Ovary (tissue), 9 donors: ENCODE measurements around the gene CCDC152. TPM values are rescaled to one million over a fixed set of nuclear protein-coding genes. Genes with fewer than 3 reads are reported as not detected.

ENCODE experiments used
- DNase-seq, 5 donors: peaks; one replicate each; pipeline ENCODE4 v3.0.0-alpha.2; 2019 to 2020
- H3K27ac ChIP-seq, 2 donors: fragments of 200-600 bp; one replicate each; pipeline versions ENCODE4 v1.5.1 to v1.8.0; 2019 to 2022
- H3K27me3 ChIP-seq: fragments of 200-600 bp; one replicate; pipeline ENCODE4 v1.8.0; 2022
- H3K36me3 ChIP-seq: fragments of 200-600 bp; sonication (generic); one replicate; pipeline ENCODE4 v1.5.1; 2019
- H3K4me1 ChIP-seq: one replicate; pipeline ENCODE4 v1.8.1; 2013; ENCODE audit warnings: mild to moderate bottlenecking, moderate library complexity; ENCODE audit not compliant: insufficient read depth
- H3K4me3 ChIP-seq: fragments of 200-600 bp; sonication (generic); one replicate; pipeline ENCODE4 v1.5.1; 2017
- H3K9me3 ChIP-seq, 2 donors: fragments of 200-600 bp in 1 of 2; sonication (generic) in 1 of 2; one replicate each; pipeline versions ENCODE4 v1.5.1 to v1.8.1; 2013 to 2019; ENCODE audit warnings: mild to moderate bottlenecking in 1 of 2, moderate library complexity in 1 of 2
- EP300 ChIP-seq: sonication (generic); formaldehyde crosslinking; IDR thresholded peaks from one replicate; pipeline ENCODE4 v1.6.1; 2017; ENCODE audit warnings: antibody characterized with exemption
- POLR2A ChIP-seq: fragments of 450-650 bp; IDR thresholded peaks from one replicate; pipeline ENCODE4 v1.6.1; 2017; ENCODE audit warnings: antibody characterized with exemption, mild to moderate bottlenecking, moderate library complexity
- whole genome bisulfite sequencing, 3 donors: extraction: QIAGEN DNeasy Blood & Tissue Kit in 1 of 3; methylation state at CpG; one replicate each; pipeline versions ENCODE4 v1.1.5 to v1.1.7; 2013 to 2017; 5-methylcytosine and 5-hydroxymethylcytosine counted together
- intact Hi-C, 4 donors: fragments of 100-400 bp; cut with DNase I; formaldehyde crosslinking; loops; one replicate each; pipeline versions ENCODE4 v1.11.0 to v1.15.1; 2022 to 2023
- polyA plus RNA-seq, 2 donors: library from polyadenylated mRNA; stranded (reverse); fragments of 200-250 nt in 1 of 2; fragments of 350-450 nt in 1 of 2; fragmentation: Illumina TruSeq in 1 of 2; extraction: RNeasy Lipid Tissue Mini Kit (QIAGEN cat#74804) in 1 of 2; gene quantifications; one replicate each; pipeline ENCODE4 v1.2.3, GENCODE V29; 2013 to 2014
- total RNA-seq, 7 donors: library from RNA; depleted of rRNA in 2 of 7; stranded (reverse); fragments of >200 nt in 2 of 7; fragmentation: NEBNext Ultra II Directional in 3 of 7; extraction: Animal tissue kit (Norgen Biotek cat#: 25700) in 3 of 7; gene quantifications; one replicate each; pipeline versions ENCODE4 v1.1.0 to v1.2.4, GENCODE V29; 2016 to 2023
- TF ChIP-seq, protein P1 (sequence below), 3 donors: fragments of 450-650 bp in 2 of 3; fragments of 200-600 bp in 1 of 3; IDR thresholded peaks; one replicate each; pipeline versions ENCODE4 v1.5.1 to v1.8.0; 2016 to 2022; ENCODE audit warnings: antibody characterized with exemption in 3 of 3, mild to moderate bottlenecking in 1 of 3
- donor health status: DM: no; HTN: no; CAD: no; lungs with moderate emphysema.
- donor health status: DM: no; HTN: no; CAD: no.
- donor health status: Bipolar disorder and iron deficiency.
- donor health status: DM: yes; HTN: yes; CAD: no.
- donor health status: DM: no; HTN: no; CAD: no.
- donor health status: DM: yes; HTN: yes; CAD: no.

The CCDC152 gene
- total and polyA plus RNA-seq, 9 donors = 1.7 to 5.5 (median 3.7) TPM

DNA sequence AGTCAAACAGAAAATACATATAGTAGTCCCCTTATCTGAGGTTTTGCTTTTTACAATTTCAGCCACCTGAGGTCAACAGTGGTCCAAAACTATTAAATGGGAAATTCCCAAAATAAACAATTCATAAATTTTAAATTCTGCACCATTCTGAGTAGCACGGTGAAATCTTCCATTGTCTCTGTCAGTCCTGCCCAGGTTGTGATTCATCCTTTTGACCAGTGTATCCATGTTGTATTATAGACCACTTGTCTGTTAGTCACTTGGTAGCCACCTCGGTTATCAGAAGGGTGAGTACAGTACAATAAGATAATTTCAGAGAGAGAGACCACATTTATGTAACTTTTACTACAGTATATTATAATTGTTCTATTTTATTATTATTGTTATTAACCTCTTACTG, 2.8 kb downstream of the CCDC152 start:
- intact Hi-C loops = no loop called here
- TF ChIP-seq, protein P1, sequence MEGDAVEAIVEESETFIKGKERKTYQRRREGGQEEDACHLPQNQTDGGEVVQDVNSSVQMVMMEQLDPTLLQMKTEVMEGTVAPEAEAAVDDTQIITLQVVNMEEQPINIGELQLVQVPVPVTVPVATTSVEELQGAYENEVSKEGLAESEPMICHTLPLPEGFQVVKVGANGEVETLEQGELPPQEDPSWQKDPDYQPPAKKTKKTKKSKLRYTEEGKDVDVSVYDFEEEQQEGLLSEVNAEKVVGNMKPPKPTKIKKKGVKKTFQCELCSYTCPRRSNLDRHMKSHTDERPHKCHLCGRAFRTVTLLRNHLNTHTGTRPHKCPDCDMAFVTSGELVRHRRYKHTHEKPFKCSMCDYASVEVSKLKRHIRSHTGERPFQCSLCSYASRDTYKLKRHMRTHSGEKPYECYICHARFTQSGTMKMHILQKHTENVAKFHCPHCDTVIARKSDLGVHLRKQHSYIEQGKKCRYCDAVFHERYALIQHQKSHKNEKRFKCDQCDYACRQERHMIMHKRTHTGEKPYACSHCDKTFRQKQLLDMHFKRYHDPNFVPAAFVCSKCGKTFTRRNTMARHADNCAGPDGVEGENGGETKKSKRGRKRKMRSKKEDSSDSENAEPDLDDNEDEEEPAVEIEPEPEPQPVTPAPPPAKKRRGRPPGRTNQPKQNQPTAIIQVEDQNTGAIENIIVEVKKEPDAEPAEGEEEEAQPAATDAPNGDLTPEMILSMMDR (IDR thresholded peaks at IDR 0.05) = no peak
- TF ChIP-seq POLR2A (no peak), EP300 (no peak)
- Histone ChIP-seq H3K27ac (no peak overlapping the region), H3K36me3 (no peaks in the 10 kb centered on the region), H3K9me3 (no peaks in the 10 kb centered on the region), H3K27me3 (no peaks in the 10 kb centered on the region), H3K4me1 (peaks cover 2% of the 10 kb centered on the region), H3K4me3 (no peak overlapping the region)
- DNase-seq = no peak
- WGBS, 3 donors = 80 to 91% (median 83%) methylated on average over 2 of the region's 2 CpGs

DNA sequence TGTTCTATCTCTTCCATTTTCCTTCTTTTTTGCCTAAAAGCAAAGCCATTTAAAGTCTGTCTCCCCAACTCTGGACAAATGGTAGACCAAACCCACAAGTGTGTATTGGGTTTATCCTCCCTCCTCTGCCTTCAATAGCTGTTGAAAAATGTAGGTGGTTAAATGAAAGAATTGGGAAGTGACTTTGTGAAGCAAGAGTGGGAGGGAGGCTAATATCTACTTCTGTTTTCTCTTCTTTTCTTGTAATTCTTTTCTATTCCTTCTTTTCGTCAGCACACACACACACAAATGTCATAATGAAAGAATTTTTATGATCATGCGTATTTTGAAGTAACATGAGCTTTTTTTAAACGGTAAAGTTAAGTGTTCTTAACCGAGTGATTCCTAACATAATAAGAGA, 3.8 kb downstream of the CCDC152 start:
- Histone ChIP-seq H3K9me3 (no peaks in the 10 kb centered on the region), H3K27ac (no peak overlapping the region), H3K4me3 (no peak overlapping the region), H3K36me3 (no peaks in the 10 kb centered on the region), H3K27me3 (no peaks in the 10 kb centered on the region), H3K4me1 (peaks cover 2% of the 10 kb centered on the region)
- 91 to 96% (median 93%) methylated on average over 4 of the region's 4 CpGs for WGBS, 3 donors
- intact Hi-C loops = loop anchor here in 2 of 4 donors (10.0 kb wide), 2 partner anchors 756 to 896 kb away; no protein-coding TSS in a partner anchor
- DNase-seq = no peak
- TF ChIP-seq POLR2A (no peak), EP300 (no peak)
- TF ChIP-seq, protein P1 (IDR thresholded peaks at IDR 0.05) = no peak

DNA sequence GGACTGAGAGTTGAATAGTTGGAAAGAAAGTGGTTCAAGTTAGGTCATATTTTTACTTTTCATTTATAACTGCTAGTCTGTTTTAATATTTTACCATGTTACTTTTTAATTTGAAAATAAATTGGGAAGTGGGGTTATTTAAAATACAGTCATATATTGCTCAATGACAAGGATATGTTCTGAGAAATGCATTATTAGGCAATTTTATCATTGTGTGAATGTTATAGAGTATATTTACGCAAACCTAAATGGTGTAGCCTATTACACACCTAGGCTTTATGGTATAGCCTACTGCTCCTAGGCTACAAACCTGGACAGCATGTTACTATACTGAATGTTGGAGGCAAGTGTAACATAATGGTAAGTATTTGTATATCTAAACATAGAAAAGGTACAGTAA, 5.2 kb downstream of the CCDC152 start:
- intact Hi-C loops = loop anchor here in 2 of 4 donors (10.0 kb wide), 2 partner anchors 757 to 897 kb away; no protein-coding TSS in a partner anchor

GRCh38 chr5:42767491-42768105, 11.0 kb downstream of the CCDC152 start:
- DNase-seq = no peak
- no peaks in the 10 kb centered on the region for H3K27me3 ChIP-seq
- H3K4me1 ChIP-seq = no peaks in the 10 kb centered on the region
- no peak overlapping the region for H3K4me3 ChIP-seq
- 27 to 33% (median 29%) methylated on average over 3 of the region's 3 CpGs for WGBS, 3 donors
- no peaks in the 10 kb centered on the region for H3K9me3 ChIP-seq
- intact Hi-C loops = loop anchor here in 3 of 4 donors (5.0 to 10.0 kb wide), 3 partner anchors 763 to 903 kb away; no protein-coding TSS in a partner anchor
- TF ChIP-seq POLR2A = no peak
- TF ChIP-seq EP300 = no peak
- TF ChIP-seq, protein P1 (IDR thresholded peaks at IDR 0.05) = peak in 2 of 3 donors; percentile 14 to 48
- H3K36me3 ChIP-seq = no peaks in the 10 kb centered on the region
- no peak overlapping the region for H3K27ac ChIP-seq

More for the DNA sequence above, 5.2 kb downstream of the CCDC152 start:
- Histone ChIP-seq H3K27me3 (no peaks in the 10 kb centered on the region), H3K9me3 (no peaks in the 10 kb centered on the region), H3K27ac (no peak overlapping the region), H3K4me3 (no peak overlapping the region), H3K4me1 (peaks cover 2% of the 10 kb centered on the region), H3K36me3 (no peaks in the 10 kb centered on the region)
- TF ChIP-seq EP300 (no peak), POLR2A (no peak)
- TF ChIP-seq, protein P1 (IDR thresholded peaks at IDR 0.05) = no peak
- WGBS, 3 donors = 95 to 98% (median 97%) methylated on average over 1 of the region's 1 CpG
- no peak for DNase-seq
